H9 (cell line): Measurements from ENCODE around the gene LRRC8E. TPM values are rescaled to one million over a fixed set of nuclear protein-coding genes. Genes with fewer than 3 reads are reported as not detected.
A peak's percentile ranks its signal among the peaks of the same experiment; 100 is the strongest.

Experiments
- DNase-seq: peaks from one replicate; pipeline ENCODE4 v3.0.0-alpha.2; 2017
- H2AFZ ChIP-seq: one replicate; pipeline ENCODE4 v1.6.1; 2013; ENCODE audit warnings: mild to moderate bottlenecking, low read length, control low read depth, moderate library complexity
- H2AK5ac ChIP-seq: 2 replicates; pipeline ENCODE4 v1.6.1; 2013; ENCODE audit warnings: low read length, control low read depth, mixed read lengths; ENCODE audit not compliant: insufficient read length
- H2BK120ac ChIP-seq: one replicate; pipeline ENCODE4 v1.6.1; 2013; ENCODE audit warnings: low read depth, mild to moderate bottlenecking, low read length, control low read depth, inconsistent platforms; ENCODE audit not compliant: poor library complexity, severe bottlenecking
- H2BK12ac ChIP-seq: 2 replicates; pipeline ENCODE4 v1.6.1; 2013; ENCODE audit warnings: low read length, control low read depth, mixed read lengths, low read depth; ENCODE audit not compliant: insufficient read length
- H2BK15ac ChIP-seq: 2 replicates; pipeline ENCODE4 v1.6.1; 2013; ENCODE audit warnings: low read depth, low read length, control low read depth
- H2BK20ac ChIP-seq: one replicate; pipeline ENCODE4 v1.6.1; 2013; ENCODE audit warnings: low read depth, mild to moderate bottlenecking, low read length, control low read depth, inconsistent platforms; ENCODE audit not compliant: poor library complexity, severe bottlenecking
- H2BK5ac ChIP-seq: 2 replicates; pipeline ENCODE4 v1.6.1; 2013; ENCODE audit warnings: low read length, control low read depth, mixed read lengths; ENCODE audit not compliant: insufficient read length
- H3K14ac ChIP-seq: 2 replicates; pipeline ENCODE4 v1.6.1; 2013; ENCODE audit warnings: low read length, control low read depth; ENCODE audit not compliant: insufficient read depth
- H3K18ac ChIP-seq: 2 replicates; pipeline ENCODE4 v1.6.1; 2013; ENCODE audit warnings: low read depth, mild to moderate bottlenecking, mixed read lengths, low read length, control low read depth; ENCODE audit not compliant: insufficient read length
- H3K23ac ChIP-seq: 2 replicates; pipeline ENCODE4 v1.6.1; 2013; ENCODE audit warnings: low read length, control low read depth, mixed read lengths, low read depth; ENCODE audit not compliant: insufficient read length
- H3K23me2 ChIP-seq: 2 replicates; pipeline ENCODE4 v1.6.1; 2013; ENCODE audit warnings: low read depth, mild to moderate bottlenecking, mixed read lengths, low read length, control low read depth; ENCODE audit not compliant: insufficient read length, poor library complexity, severe bottlenecking
- H3K27ac ChIP-seq: 2 replicates; pipeline ENCODE4 v1.5.1; 2013; ENCODE audit warnings: low read length, control low read depth, mixed read lengths, low read depth; ENCODE audit not compliant: insufficient read length
- H3K27me3 ChIP-seq: 2 replicates; pipeline ENCODE4 v1.6.1; 2013; ENCODE audit warnings: low read length, control low read depth, inconsistent platforms; ENCODE audit not compliant: insufficient read depth
- H3K4ac ChIP-seq: 2 replicates; pipeline ENCODE4 v1.6.1; 2013; ENCODE audit warnings: low read depth, mild to moderate bottlenecking, control low read depth, inconsistent platforms, low read length, moderate library complexity
- H3K4me1 ChIP-seq: 2 replicates; pipeline ENCODE4 v1.6.1; 2013; ENCODE audit warnings: low read length, control low read depth, inconsistent platforms; ENCODE audit not compliant: insufficient read depth
- H3K4me2 ChIP-seq: 2 replicates; pipeline ENCODE4 v1.6.1; 2013; ENCODE audit warnings: low read length, control low read depth, mixed read lengths; ENCODE audit not compliant: insufficient read length, insufficient read depth
- H3K56ac ChIP-seq: 2 replicates; pipeline ENCODE4 v1.6.1; 2013; ENCODE audit warnings: low read depth, mild to moderate bottlenecking, mixed read lengths, low read length, control low read depth; ENCODE audit not compliant: insufficient read length
- H3K79me1 ChIP-seq: 2 replicates; pipeline ENCODE4 v1.6.1; 2013; ENCODE audit warnings: low read depth, mild to moderate bottlenecking, moderate library complexity, low read length, control low read depth, inconsistent platforms; ENCODE audit not compliant: insufficient read depth, poor library complexity, severe bottlenecking
- H3K79me2 ChIP-seq: 2 replicates; pipeline ENCODE4 v1.6.1; 2013; ENCODE audit warnings: low read length, control low read depth, inconsistent platforms; ENCODE audit not compliant: insufficient read depth
- H3K9ac ChIP-seq: 2 replicates; pipeline ENCODE4 v1.6.1; 2013; ENCODE audit warnings: low read length, control low read depth, mixed read lengths; ENCODE audit not compliant: insufficient read length; ENCODE audit errors: extremely low read depth
- H3K9me3 ChIP-seq: one replicate; pipeline ENCODE4 v1.6.1; 2013; ENCODE audit warnings: low read depth, low read length, inconsistent platforms; ENCODE audit not compliant: control insufficient read depth
- H3T11ph ChIP-seq: one replicate; pipeline ENCODE4 v1.6.1; 2013; ENCODE audit warnings: mild to moderate bottlenecking, low read length, control low read depth, inconsistent platforms
- H4K20me1 ChIP-seq: one replicate; pipeline ENCODE4 v1.6.1; 2013; ENCODE audit not compliant: control insufficient read depth, insufficient read length, insufficient read depth
- H4K5ac ChIP-seq: 2 replicates; pipeline ENCODE4 v1.6.1; 2013; ENCODE audit warnings: low read depth, mild to moderate bottlenecking, mixed read lengths, low read length, control low read depth; ENCODE audit not compliant: insufficient read length
- H4K8ac ChIP-seq: replicated peaks from 2 replicates; pipeline ENCODE4 v1.6.1; 2013; ENCODE audit warnings: low read length, control low read depth, mixed read lengths, low read depth; ENCODE audit not compliant: insufficient read length
- H4K91ac ChIP-seq: 2 replicates; pipeline ENCODE4 v1.6.1; 2013; ENCODE audit warnings: low read depth, mild to moderate bottlenecking, moderate library complexity, mixed read lengths, low read length, control low read depth; ENCODE audit not compliant: insufficient read length
- H3K27ac Mint-ChIP-seq, 3 experiments: 2 replicates in 2 of 3; 3 replicates in 1 of 3; pipeline ENCODE4 v1.8.0; 2020 to 2021; ENCODE audit warnings: mixed read lengths in 3 of 3, mild to moderate bottlenecking in 1 of 3, moderate library complexity in 1 of 3
- H3K27me3 Mint-ChIP-seq: 2 replicates; pipeline ENCODE4 v1.8.0; 2021; ENCODE audit warnings: low read depth, mild to moderate bottlenecking, moderate library complexity, mixed read lengths
- H3K36me3 Mint-ChIP-seq, 3 experiments: 2 replicates in 2 of 3; 3 replicates in 1 of 3; pipeline ENCODE4 v1.8.0; 2020 to 2021; ENCODE audit warnings: low read depth in 3 of 3, mixed read lengths in 3 of 3; ENCODE audit not compliant: insufficient read depth in 1 of 3
- H3K4me1 Mint-ChIP-seq, 2 experiments: 2 replicates each; pipeline ENCODE4 v1.8.0; 2020; ENCODE audit warnings: mixed read lengths in 2 of 2
- H3K4me3 Mint-ChIP-seq, 2 experiments: 2 replicates in 1 of 2; 3 replicates in 1 of 2; pipeline ENCODE4 v1.8.0; 2020 to 2021; ENCODE audit warnings: mild to moderate bottlenecking in 2 of 2, mixed read lengths in 2 of 2, moderate library complexity in 1 of 2
- H3K9me3 Mint-ChIP-seq, 2 experiments: 2 replicates in 1 of 2; 3 replicates in 1 of 2; pipeline ENCODE4 v1.8.0; 2020; ENCODE audit warnings: mild to moderate bottlenecking in 2 of 2, mixed read lengths in 2 of 2, moderate library complexity in 1 of 2
- WGBS: extraction: QIAGEN DNeasy Blood & Tissue Kit; methylation state at CpG from one replicate; pipeline ENCODE4 v1.1.7; 2013; ENCODE audit warnings: missing lambda C conversion rate, low lambda C conversion rate, mixed read lengths; ENCODE audit not compliant: insufficient read length; ENCODE audit errors: extremely low coverage; 5-methylcytosine and 5-hydroxymethylcytosine counted together
- total RNA-seq: library from RNA; stranded (reverse); gene quantifications from 2 replicates; pipeline ENCODE4 v1.2.1, GENCODE V29; 2021
- TF ChIP-seq, protein P1 (sequence below): fragments of 200-600 bp; sonication (generic); conservative IDR thresholded peaks from 3 replicates; pipeline ENCODE4 v1.8.0; 2021; ENCODE audit warnings: antibody characterized with exemption, mild to moderate bottlenecking

Gene LRRC8E
- total RNA-seq, 1 experiment from 2014 or later, result 4.8 TPM

DNA sequence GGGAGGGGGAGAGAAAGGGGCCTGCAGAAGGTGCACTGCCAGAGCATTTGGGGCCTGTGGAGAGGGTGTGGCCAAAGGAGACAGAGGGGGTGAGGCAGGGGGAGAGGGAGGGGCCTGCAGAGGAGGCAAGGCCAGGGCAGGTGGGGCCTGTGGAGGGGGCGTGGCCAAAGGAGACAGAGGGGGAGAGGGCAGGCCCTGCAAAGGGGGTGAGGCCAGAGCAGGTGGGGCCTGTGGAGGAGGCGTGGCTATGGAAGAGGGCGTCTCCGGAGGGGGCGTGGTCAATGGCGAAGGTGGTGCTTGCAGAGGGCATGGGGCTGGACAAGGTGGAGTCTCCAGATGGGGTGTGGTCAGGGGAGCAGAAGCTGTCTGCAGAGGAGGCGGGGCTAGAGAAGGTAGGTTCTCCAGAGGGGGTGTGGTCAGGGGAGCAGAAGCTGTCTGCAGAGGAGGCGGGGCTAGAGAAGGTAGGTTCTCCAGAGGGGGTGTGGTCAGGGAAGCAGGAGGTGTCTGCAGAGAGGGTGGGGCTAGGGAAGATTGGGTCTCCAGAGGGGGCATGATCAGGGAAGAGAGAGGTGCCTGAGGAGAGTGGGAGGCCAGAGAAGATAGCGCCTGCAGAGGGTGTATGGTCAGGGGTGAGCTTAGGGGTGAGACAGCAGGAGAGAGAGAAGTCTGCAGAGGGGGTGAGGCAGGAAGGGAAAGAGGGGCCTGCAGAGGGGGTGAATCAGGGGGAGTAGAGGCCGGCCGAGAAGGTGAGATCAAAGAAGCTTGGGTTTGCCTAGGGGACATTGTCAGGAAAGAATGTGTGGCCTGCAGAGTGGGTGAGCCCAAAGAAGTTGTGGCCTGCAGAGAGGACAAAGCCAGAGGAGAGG lies 17.5 kb upstream of the LRRC8E start:
- no peaks in the 10 kb centered on the region for H3K9me3 ChIP-seq
- no peak overlapping the region for H3K27ac ChIP-seq
- no peak overlapping the region for H3K23ac ChIP-seq
- no peak overlapping the region for H2BK5ac ChIP-seq
- H2AK5ac ChIP-seq, result no peak overlapping the region
- peaks cover 4% of the 10 kb centered on the region for H4K20me1 ChIP-seq
- H3K4me3 Mint-ChIP-seq, result peak overlapping the region in 1 of 2 experiments; percentile 75; a peak in 3 of 5 replicates
- peaks cover 29% of the 10 kb centered on the region for H3K27me3 Mint-ChIP-seq
- peak overlapping the region; percentile 83 to 99 (median 98) for H3K27ac Mint-ChIP-seq
- H3K27me3 ChIP-seq, result peaks cover 1% of the 10 kb centered on the region; the same call in 1 of the 2 replicates
- no peak overlapping the region for H3T11ph ChIP-seq
- no peak overlapping the region for H3K18ac ChIP-seq
- no peak overlapping the region for H2AFZ ChIP-seq
- peaks cover 17 to 38% of the 10 kb centered on the region in 2 experiments for H3K4me1 Mint-ChIP-seq
- H2BK20ac ChIP-seq, result no peak overlapping the region
- no peak overlapping the region for H2BK12ac ChIP-seq
- TF ChIP-seq, protein P1, sequence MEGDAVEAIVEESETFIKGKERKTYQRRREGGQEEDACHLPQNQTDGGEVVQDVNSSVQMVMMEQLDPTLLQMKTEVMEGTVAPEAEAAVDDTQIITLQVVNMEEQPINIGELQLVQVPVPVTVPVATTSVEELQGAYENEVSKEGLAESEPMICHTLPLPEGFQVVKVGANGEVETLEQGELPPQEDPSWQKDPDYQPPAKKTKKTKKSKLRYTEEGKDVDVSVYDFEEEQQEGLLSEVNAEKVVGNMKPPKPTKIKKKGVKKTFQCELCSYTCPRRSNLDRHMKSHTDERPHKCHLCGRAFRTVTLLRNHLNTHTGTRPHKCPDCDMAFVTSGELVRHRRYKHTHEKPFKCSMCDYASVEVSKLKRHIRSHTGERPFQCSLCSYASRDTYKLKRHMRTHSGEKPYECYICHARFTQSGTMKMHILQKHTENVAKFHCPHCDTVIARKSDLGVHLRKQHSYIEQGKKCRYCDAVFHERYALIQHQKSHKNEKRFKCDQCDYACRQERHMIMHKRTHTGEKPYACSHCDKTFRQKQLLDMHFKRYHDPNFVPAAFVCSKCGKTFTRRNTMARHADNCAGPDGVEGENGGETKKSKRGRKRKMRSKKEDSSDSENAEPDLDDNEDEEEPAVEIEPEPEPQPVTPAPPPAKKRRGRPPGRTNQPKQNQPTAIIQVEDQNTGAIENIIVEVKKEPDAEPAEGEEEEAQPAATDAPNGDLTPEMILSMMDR, result no peak
- H2BK120ac ChIP-seq, result no peak overlapping the region
- H4K5ac ChIP-seq, result no peak overlapping the region
- no peak overlapping the region for H3K4ac ChIP-seq
- H3K79me2 ChIP-seq, result no peaks in the 10 kb centered on the region
- peaks cover 0 to 6% (median 5%) of the 10 kb centered on the region in 3 experiments; a peak in 4 of 7 replicates for H3K36me3 Mint-ChIP-seq
- H3K23me2 ChIP-seq, result peaks cover 22% of the 10 kb centered on the region
- DNase-seq, result peak; percentile 98
- H3K4me1 ChIP-seq, result no peaks in the 10 kb centered on the region; the same call in 1 of the 2 replicates
- H4K91ac ChIP-seq, result no peak overlapping the region
- H3K56ac ChIP-seq, result no peak overlapping the region
- no peak overlapping the region for H4K8ac ChIP-seq
- H2BK15ac ChIP-seq, result no peak overlapping the region
- no peak overlapping the region for H3K14ac ChIP-seq
- H3K4me2 ChIP-seq, result peak overlapping the region; percentile 24
- no CpG with 5 or more reads among the region's 11 CpGs for WGBS
- no peaks in the 10 kb centered on the region for H3K79me1 ChIP-seq
- no peak overlapping the region for H3K9ac ChIP-seq
- H3K9me3 Mint-ChIP-seq, result no peaks in the 10 kb centered on the region
